H1 (cell line): ENCODE data around the gene ASPDH. TPM values are rescaled to one million over a fixed set of nuclear protein-coding genes. Genes with fewer than 3 reads are reported as not detected.

Source experiments
- CTCF ChIA-PET: fragments of 300-600 bp; sonication (Branson Sonifier 250); formaldehyde crosslinking; loops from one replicate; lab custom pipeline; 2021; ENCODE audit not compliant: partially characterized antibody; lab: Charles Lee
- POLR2A ChIA-PET: fragments of 300-600 bp; sonication (Branson Sonifier 250); formaldehyde crosslinking; loops from one replicate; lab custom pipeline; 2021; ENCODE audit warnings: inconsistent platforms; ENCODE audit not compliant: partially characterized antibody; lab: Charles Lee
- DNase-seq, 2 experiments: peaks; one replicate each; pipeline versions ENCODE4 v3.0.0 to v3.0.0-alpha.2; 2010 to 2022; ENCODE audit warnings: low spot score in 2 of 2, low read depth in 1 of 2, mixed read lengths in 1 of 2
- FAIRE-seq: peaks from 2 replicates; lab custom pipeline; 2011; peaks lifted over from hg19 to GRCh38; lab: Jason Lieb, UNC
- H2AFZ ChIP-seq: 2 replicates; pipeline ENCODE4 v1.8.1; 2012; ENCODE audit warnings: low read length, inconsistent platforms
- H2AK5ac ChIP-seq: 2 replicates; pipeline ENCODE4 v1.6.1; 2013; ENCODE audit warnings: low read depth, low read length
- H2BK120ac ChIP-seq: replicated peaks from 2 replicates; pipeline ENCODE3; 2013; ENCODE audit warnings: low read depth, low read length, inconsistent platforms
- H2BK12ac ChIP-seq: 2 replicates; pipeline ENCODE4 v1.6.1; 2013; ENCODE audit warnings: low read depth, low read length
- H2BK15ac ChIP-seq: 2 replicates; pipeline ENCODE4 v1.6.1; 2013; ENCODE audit warnings: low read length
- H2BK20ac ChIP-seq: 2 replicates; pipeline ENCODE4 v1.6.1; 2013; ENCODE audit warnings: low read length
- H2BK5ac ChIP-seq: 2 replicates; pipeline ENCODE4 v1.6.1; 2013; ENCODE audit warnings: low read depth, low read length
- H3K14ac ChIP-seq: 2 replicates; pipeline ENCODE4 v1.6.1; 2013; ENCODE audit warnings: inconsistent platforms; ENCODE audit not compliant: insufficient read length
- H3K18ac ChIP-seq: 2 replicates; pipeline ENCODE4 v1.6.1; 2013; ENCODE audit warnings: low read length; ENCODE audit errors: extremely low read depth
- H3K23ac ChIP-seq: 2 replicates; pipeline ENCODE4 v1.6.1; 2013; ENCODE audit warnings: inconsistent platforms; ENCODE audit not compliant: insufficient read length
- H3K23me2 ChIP-seq: 2 replicates; pipeline ENCODE4 v1.6.1; 2013; ENCODE audit warnings: low read depth, low read length
- H3K27ac ChIP-seq: 2 replicates; pipeline ENCODE4 v1.6.1; 2011; ENCODE audit warnings: low read depth, low read length, inconsistent platforms
- H3K27me3 ChIP-seq, 4 experiments: replicated peaks in 1 of 4; 1 replicate in 1 of 4; 2 replicates in 3 of 4; pipeline versions ENCODE4 v1.6.1 to v1.8.1; 2011 to 2013; ENCODE audit warnings: low read length in 3 of 4, mild to moderate bottlenecking in 3 of 4, inconsistent platforms in 2 of 4, mixed read lengths in 2 of 4, moderate library complexity in 1 of 4; ENCODE audit not compliant: control insufficient read depth in 3 of 4, insufficient read depth in 3 of 4; ENCODE audit errors: extremely low read depth in 1 of 4
- H3K36me3 ChIP-seq, 4 experiments: 2 replicates each; pipeline versions ENCODE4 v1.6.1 to v1.8.1; 2011 to 2013; ENCODE audit warnings: mild to moderate bottlenecking in 4 of 4, low read length in 3 of 4, moderate library complexity in 2 of 4, control low read depth in 1 of 4, inconsistent platforms in 1 of 4; ENCODE audit not compliant: insufficient read depth in 4 of 4, control insufficient read depth in 2 of 4
- H3K4ac ChIP-seq: replicated peaks from 2 replicates; pipeline ENCODE3; 2013; ENCODE audit warnings: low read length, low read depth, mixed read lengths, inconsistent platforms; ENCODE audit not compliant: insufficient read length
- H3K4me1 ChIP-seq, 4 experiments: replicated peaks in 1 of 4; 1 replicate in 1 of 4; 2 replicates in 3 of 4; pipeline versions ENCODE4 v1.6.1 to v1.8.1; 2011 to 2013; ENCODE audit warnings: low read length in 3 of 4, inconsistent platforms in 2 of 4, mixed read lengths in 1 of 4; ENCODE audit not compliant: insufficient read depth in 4 of 4, control insufficient read depth in 3 of 4
- H3K4me2 ChIP-seq, 2 experiments: 2 replicates each; pipeline versions ENCODE4 v1.6.1 to v1.8.1; 2011 to 2013; ENCODE audit warnings: low read depth in 2 of 2, low read length in 2 of 2, control low read depth in 1 of 2, inconsistent platforms in 1 of 2, mild to moderate bottlenecking in 1 of 2; ENCODE audit not compliant: insufficient read depth in 1 of 2
- H3K4me3 ChIP-seq, 4 experiments: fragments of 200-600, 300-600 bp in 1 of 4; sonication (generic), shearing (Covaris generic), sonication (Bioruptor Twin) in 1 of 4; 2 replicates each; pipeline versions ENCODE4 v1.5.1 to v1.8.1; 2011 to 2016; ENCODE audit warnings: low read length in 4 of 4, low read depth in 3 of 4, control low read depth in 2 of 4, inconsistent platforms in 2 of 4, mild to moderate bottlenecking in 2 of 4, mixed read lengths in 1 of 4, moderate library complexity in 1 of 4; ENCODE audit not compliant: insufficient read depth in 2 of 4; ENCODE audit errors: extremely low read depth in 1 of 4
- H3K56ac ChIP-seq: replicated peaks from 2 replicates; pipeline ENCODE3; 2013; ENCODE audit warnings: low read depth, mild to moderate bottlenecking, mixed read lengths, low read length, inconsistent platforms; ENCODE audit not compliant: insufficient read length
- H3K79me1 ChIP-seq: 2 replicates; pipeline ENCODE4 v1.6.1; 2013; ENCODE audit warnings: low read depth, low read length, control low read depth
- H3K79me2 ChIP-seq, 2 experiments: 2 replicates each; pipeline versions ENCODE4 v1.6.1 to v1.8.1; 2012 to 2013; ENCODE audit warnings: low read length in 2 of 2, mild to moderate bottlenecking in 2 of 2, inconsistent platforms in 1 of 2; ENCODE audit not compliant: insufficient read depth in 2 of 2, control insufficient read depth in 1 of 2
- H3K9ac ChIP-seq, 4 experiments: replicated peaks in 1 of 4; 1 replicate in 1 of 4; 2 replicates in 3 of 4; pipeline versions ENCODE4 v1.6.1 to v1.8.1; 2011 to 2013; ENCODE audit warnings: low read depth in 3 of 4, low read length in 3 of 4, control low read depth in 2 of 4, mild to moderate bottlenecking in 2 of 4, moderate library complexity in 2 of 4, inconsistent platforms in 1 of 4; ENCODE audit errors: extremely low read depth in 1 of 4
- H3K9me3 ChIP-seq, 2 experiments: 2 replicates each; pipeline versions ENCODE4 v1.6.1 to v1.8.1; 2012 to 2013; ENCODE audit warnings: mild to moderate bottlenecking in 2 of 2, moderate library complexity in 2 of 2, control low read depth in 1 of 2, inconsistent platforms in 1 of 2, low read depth in 1 of 2, low read length in 1 of 2, mixed read lengths in 1 of 2; ENCODE audit not compliant: insufficient read depth in 2 of 2
- H4K20me1 ChIP-seq, 2 experiments: replicated peaks in 1 of 2; 2 replicates each; pipeline versions ENCODE3 to v1.8.1; 2011 to 2013; ENCODE audit warnings: inconsistent platforms in 2 of 2, low read length in 2 of 2, mild to moderate bottlenecking in 1 of 2; ENCODE audit not compliant: insufficient read depth in 2 of 2, control insufficient read depth in 1 of 2
- H4K5ac ChIP-seq: 2 replicates; pipeline ENCODE4 v1.6.1; 2013; ENCODE audit warnings: low read length, low read depth, mixed read lengths, inconsistent platforms; ENCODE audit not compliant: insufficient read length
- H4K8ac ChIP-seq: 2 replicates; pipeline ENCODE4 v1.8.0; 2013; ENCODE audit warnings: mild to moderate bottlenecking, moderate library complexity, low read length, inconsistent platforms; ENCODE audit not compliant: insufficient read depth; ENCODE audit errors: extremely low read depth
- H4K91ac ChIP-seq: replicated peaks from 2 replicates; pipeline ENCODE3; 2013; ENCODE audit warnings: low read length, mixed read lengths, inconsistent platforms; ENCODE audit not compliant: insufficient read length
- CREB1 ChIP-seq: IDR thresholded peaks from 2 replicates; pipeline ENCODE4 v1.6.1; 2012; ENCODE audit warnings: inconsistent platforms
- JUND ChIP-seq: IDR thresholded peaks from 2 replicates; pipeline ENCODE4 v1.6.1; 2011; ENCODE audit warnings: mild to moderate bottlenecking, improper control_type of control experiment, low read length
- NRF1 ChIP-seq: IDR thresholded peaks from 2 replicates; pipeline ENCODE4 v1.6.1; 2011; ENCODE audit warnings: mild to moderate bottlenecking, low read depth, low read length, improper control_type of control experiment
- SP4 ChIP-seq: IDR thresholded peaks from 2 replicates; pipeline ENCODE4 v1.6.1; 2012; ENCODE audit warnings: low read length, inconsistent platforms
- TAF7 ChIP-seq: optimal IDR thresholded peaks from 2 replicates; pipeline ENCODE3; 2011; ENCODE audit warnings: low read depth, mild to moderate bottlenecking, inconsistent platforms, low read length, moderate library complexity, borderline replicate concordance
- WGBS, 2 experiments: shearing (Covaris generic) in 1 of 2; methylation state at CpG; one replicate each; pipeline versions ENCODE4 v1.1.6 to v1.1.7; 2013 to 2015; ENCODE audit warnings: low lambda C conversion rate in 2 of 2, mixed read lengths in 2 of 2, inconsistent platforms in 1 of 2, low coverage in 1 of 2, missing lambda C conversion rate in 1 of 2; ENCODE audit not compliant: insufficient replicate concordance in 2 of 2, insufficient coverage in 1 of 2, insufficient read length in 1 of 2; ENCODE audit errors: extremely low coverage in 1 of 2, missing lambda C conversion rate in 1 of 2; 5-methylcytosine and 5-hydroxymethylcytosine counted together
- polyA plus RNA-seq, 7 experiments: library from polyadenylated mRNA; depleted of rRNA in 3 of 7; stranded (reverse) in 5 of 7; unstranded in 2 of 7; fragments of >200 nt in 5 of 7; fragments of 200-250 nt in 2 of 7; gene quantifications; 1 replicate in 5 of 7; 2 replicates in 1 of 7; 4 replicates in 1 of 7; pipeline versions ENCODE4 v1.2.1 to v1.2.3, GENCODE V29; 2011 to 2013; ENCODE audit warnings: missing spikeins in 2 of 7, mixed read lengths in 2 of 7
- total RNA-seq: library from RNA; stranded (reverse); fragmentation: NEBNext Ultra II Directional; extraction: Animal tissue kit (Norgen Biotek cat#: 25700); gene quantifications from 2 replicates; pipeline ENCODE4 v1.2.1, GENCODE V29; 2021
- TF ChIP-seq, protein P1 (sequence below): IDR thresholded peaks from 2 replicates; pipeline ENCODE4 v1.6.1; 2011; ENCODE audit warnings: low read length, improper control_type of control experiment
- TF ChIP-seq, protein P2 (sequence below): IDR thresholded peaks from 2 replicates; pipeline ENCODE4 v1.6.1; 2012; ENCODE audit warnings: inconsistent platforms

The ASPDH gene
- total and polyA plus RNA-seq, 2 of the 8 experiments (the other 6 are each of a cell fraction or from before 2014, with no cell fraction given), result not detected

DNA sequence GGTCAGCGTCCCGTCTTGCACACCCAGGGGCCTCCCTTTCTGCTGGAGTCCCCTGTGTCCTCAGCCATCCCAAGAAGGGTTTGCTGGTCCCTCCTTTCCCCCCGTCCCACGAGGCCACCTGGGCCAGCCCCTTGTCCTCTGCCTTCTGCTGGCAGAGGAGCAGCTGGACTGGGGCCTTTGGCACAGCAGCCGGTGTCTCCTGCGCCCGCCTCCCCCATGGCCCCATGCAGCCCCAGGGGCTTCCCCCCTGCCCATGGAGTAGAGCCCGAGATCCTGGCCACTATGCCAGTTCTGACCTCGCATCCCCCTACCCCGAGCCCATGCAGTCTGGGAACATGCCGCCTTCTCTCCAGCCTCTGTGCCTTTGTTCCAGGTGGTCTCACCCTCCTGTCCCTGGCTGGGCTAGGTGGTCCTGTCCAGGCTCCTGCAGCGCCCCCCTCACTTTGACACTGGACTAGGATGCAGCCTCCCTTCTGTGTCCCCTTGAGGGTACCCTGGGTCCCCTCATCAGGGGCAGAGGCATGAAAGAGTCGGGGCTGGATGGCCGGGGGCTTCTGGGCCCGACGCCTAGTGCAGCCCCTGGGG, 31.4 kb downstream of the ASPDH start:
- Histone ChIP-seq H3K79me1 (peaks cover 10% of the 10 kb centered on the region), H2BK120ac (no peak overlapping the region), H3K56ac (no peak overlapping the region), H3K9ac (no peak overlapping the region), H2AK5ac (no peak overlapping the region), H2BK15ac (no peak overlapping the region), H2BK12ac (no peak overlapping the region), H3K79me2 (peaks cover 4 to 13% of the 10 kb centered on the region in 2 experiments; a peak in 3 of 4 replicates), H4K8ac (no peak overlapping the region), H3K4me3 (no peak overlapping the region), H3K23me2 (no peaks in the 10 kb centered on the region), H3K14ac (no peak overlapping the region), H2AFZ (no peak overlapping the region), H3K4ac (no peak overlapping the region), H3K18ac (no peak overlapping the region), H3K27me3 (peaks cover 0 to 12% (median 7%) of the 10 kb centered on the region in 4 experiments; a peak in 5 of 7 replicates), H4K91ac (no peak overlapping the region), H3K23ac (no peak overlapping the region), H3K27ac (no peak overlapping the region), H4K5ac (no peak overlapping the region), H3K9me3 (peaks cover 23 to 29% of the 10 kb centered on the region in 2 experiments), H2BK5ac (no peak overlapping the region), H3K4me1 (no peaks in the 10 kb centered on the region), H3K36me3 (peaks cover 2 to 53% (median 12%) of the 10 kb centered on the region in 4 experiments; a peak in 6 of 8 replicates), H2BK20ac (no peak overlapping the region), H4K20me1 (peaks cover 7 to 8% of the 10 kb centered on the region in 2 experiments), H3K4me2 (no peak overlapping the region)
- FAIRE-seq, result no peak
- DNase-seq, result no peak
- ChIA-PET POLR2A (no interaction called here), CTCF (interaction anchor here (0.6 kb wide), 1 partner anchor 125 kb away, joined by 3 read pairs; no protein-coding TSS in a partner anchor)
- TF ChIP-seq SP4 (no peak), JUND (no peak), TAF7 (no peak), NRF1 (no peak), CREB1 (no peak)
- TF ChIP-seq, protein P1, sequence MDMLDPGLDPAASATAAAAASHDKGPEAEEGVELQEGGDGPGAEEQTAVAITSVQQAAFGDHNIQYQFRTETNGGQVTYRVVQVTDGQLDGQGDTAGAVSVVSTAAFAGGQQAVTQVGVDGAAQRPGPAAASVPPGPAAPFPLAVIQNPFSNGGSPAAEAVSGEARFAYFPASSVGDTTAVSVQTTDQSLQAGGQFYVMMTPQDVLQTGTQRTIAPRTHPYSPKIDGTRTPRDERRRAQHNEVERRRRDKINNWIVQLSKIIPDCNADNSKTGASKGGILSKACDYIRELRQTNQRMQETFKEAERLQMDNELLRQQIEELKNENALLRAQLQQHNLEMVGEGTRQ, result no peak
- TF ChIP-seq, protein P2, sequence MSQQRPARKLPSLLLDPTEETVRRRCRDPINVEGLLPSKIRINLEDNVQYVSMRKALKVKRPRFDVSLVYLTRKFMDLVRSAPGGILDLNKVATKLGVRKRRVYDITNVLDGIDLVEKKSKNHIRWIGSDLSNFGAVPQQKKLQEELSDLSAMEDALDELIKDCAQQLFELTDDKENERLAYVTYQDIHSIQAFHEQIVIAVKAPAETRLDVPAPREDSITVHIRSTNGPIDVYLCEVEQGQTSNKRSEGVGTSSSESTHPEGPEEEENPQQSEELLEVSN, result no peak
- 82% methylated on average over 9 of the region's 16 CpGs; no CpG with 5 or more reads in 1 of the 2 experiments for WGBS, 2 experiments
